HUDEP-2 (cell line): ENCODE results near the gene RAD50.
"Not testable (repeated sequence)": the region's sequence is repeated elsewhere in the genome, so short reads cannot be mapped to it uniquely, and the experiment has no call there.

ENCODE experiments used
- DNase-seq, 76 experiments: peaks; one replicate each; lab custom pipeline; 2025; ENCODE audit not compliant: unreplicated experiment in 76 of 76; lab: John Stamatoyannopoulos, UW

The RAD50 gene

DNA sequence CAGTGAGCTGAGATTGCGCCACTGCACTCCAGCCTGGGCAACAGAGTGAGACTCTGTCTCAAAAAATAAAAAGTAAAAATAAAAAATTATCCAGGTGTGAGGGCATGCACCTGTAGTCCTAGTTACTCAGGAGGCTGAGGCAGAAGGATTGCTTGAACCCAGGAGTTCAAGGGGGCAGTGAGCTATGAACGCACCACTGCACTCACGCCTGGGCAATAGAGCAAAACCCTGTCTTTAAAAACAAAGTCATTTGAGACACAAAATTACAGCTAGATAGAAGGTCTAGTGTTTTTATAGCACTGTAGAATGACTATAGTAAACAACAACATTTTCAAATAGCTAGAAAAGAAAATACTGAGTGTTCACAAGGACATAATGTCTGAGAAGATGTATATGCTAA, 133.4 kb downstream of the RAD50 start:
- no peak for DNase-seq

DNA sequence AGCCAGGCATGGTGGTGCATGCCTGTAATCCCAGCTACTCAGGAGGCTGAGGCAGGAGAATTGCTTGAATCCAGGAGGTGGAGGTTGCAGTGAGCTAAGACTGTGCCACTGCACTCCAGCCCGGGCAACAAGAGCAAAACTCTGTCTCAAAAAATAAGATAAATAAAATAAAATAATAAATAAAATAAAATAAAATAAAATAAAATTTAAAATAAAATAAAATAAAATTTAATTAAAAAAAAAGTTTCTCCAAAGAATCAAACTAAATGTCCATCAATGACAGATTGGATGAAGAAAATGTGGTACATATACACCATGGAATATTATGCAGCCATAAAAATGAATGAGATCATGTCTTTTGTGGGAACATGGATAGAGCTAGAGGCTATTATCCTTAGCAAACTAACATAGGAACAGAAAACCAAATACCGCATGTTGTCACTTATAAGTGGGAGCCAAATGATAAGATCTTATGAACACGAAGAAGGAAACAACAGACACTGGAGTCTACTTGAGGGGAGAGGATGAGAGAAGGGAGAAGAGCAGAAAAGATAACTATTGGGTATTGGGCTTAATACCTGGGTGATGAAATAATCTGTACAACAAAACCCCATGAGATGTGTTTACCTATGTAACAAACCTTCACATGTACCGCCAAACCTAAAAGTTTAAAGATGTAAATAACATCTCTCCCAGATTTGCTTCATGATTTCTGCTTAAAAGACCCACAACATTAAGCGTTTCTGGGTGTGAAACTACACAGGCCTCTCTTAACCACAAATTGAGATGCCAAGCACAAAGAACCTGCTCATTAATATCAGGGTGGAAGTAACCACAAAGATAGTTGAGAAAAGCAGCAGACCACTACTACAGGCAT, 135.2 kb downstream of the RAD50 start:
- DNase-seq = not testable (repeated sequence)

GRCh38 chr5:132692632-132692967, 135.8 kb downstream of the RAD50 start:
- DNase-seq = no peak
